Measurements from ENCODE around the gene BMP5.

The BMP5 gene

GRCh38 chr6:55708711-55709110 is 166.7 kb downstream of the BMP5 start:
- DNase-seq (ENCODE audit: low read depth) = no peak

- no peak for DNase-seq (ENCODE audit: low read depth)
These were observed 169.6 kb downstream of the BMP5 start for GRCh38 chr6:55705451-55706440.

- no peak for DNase-seq (ENCODE audit: low read depth)
These were observed 171.0 kb downstream of the BMP5 start for GRCh38 chr6:55704421-55704820.

Data from activated T-helper 9 cell treated with anti-CD3 and anti-CD28 coated beads, Interleukin-2, amount 50 U/mL, for 16 hours (primary cell).